ENCODE measurements around the gene ROCK2. TPM values are rescaled to one million over a fixed set of nuclear protein-coding genes. Genes with fewer than 3 reads are reported as not detected.
"Not testable (repeated sequence)": the region's sequence is repeated elsewhere in the genome, so short reads cannot be mapped to it uniquely, and the experiment has no call there.

The ROCK2 gene
- total RNA-seq, 1 donor from 2014 or later: 34.2 TPM

DNA sequence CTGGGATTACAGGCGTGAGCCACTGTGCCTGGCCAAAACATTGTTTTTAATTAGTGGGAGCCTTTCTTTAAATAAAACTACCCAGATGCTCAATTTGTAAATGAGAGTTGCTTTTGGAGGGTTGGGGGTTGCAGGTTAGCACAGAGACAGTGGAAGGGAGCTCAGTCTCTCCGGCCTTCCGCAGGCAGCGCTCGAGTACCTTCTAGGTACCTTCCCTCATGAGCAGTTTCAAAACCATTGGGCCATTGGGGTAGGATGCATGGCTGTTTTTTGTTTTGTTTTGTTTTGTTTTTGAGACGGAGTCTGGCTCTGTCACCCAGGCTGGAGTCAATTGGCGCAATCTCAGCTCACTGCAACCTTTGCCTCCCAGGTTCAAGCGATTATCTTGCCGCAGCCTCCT, 170.2 kb downstream of the ROCK2 start:
- DNase-seq: no peak
- intact Hi-C loops (cut with micrococcal nuclease): no loop called here

GRCh38 chr2:11169333-11169732, 175.1 kb downstream of the ROCK2 start:
- ATAC-seq: no peak
- DNase-seq: no peak
- intact Hi-C loops (cut with micrococcal nuclease): no loop called here

More for the DNA sequence above, 170.2 kb downstream of the ROCK2 start:
- ATAC-seq: no peak

DNA sequence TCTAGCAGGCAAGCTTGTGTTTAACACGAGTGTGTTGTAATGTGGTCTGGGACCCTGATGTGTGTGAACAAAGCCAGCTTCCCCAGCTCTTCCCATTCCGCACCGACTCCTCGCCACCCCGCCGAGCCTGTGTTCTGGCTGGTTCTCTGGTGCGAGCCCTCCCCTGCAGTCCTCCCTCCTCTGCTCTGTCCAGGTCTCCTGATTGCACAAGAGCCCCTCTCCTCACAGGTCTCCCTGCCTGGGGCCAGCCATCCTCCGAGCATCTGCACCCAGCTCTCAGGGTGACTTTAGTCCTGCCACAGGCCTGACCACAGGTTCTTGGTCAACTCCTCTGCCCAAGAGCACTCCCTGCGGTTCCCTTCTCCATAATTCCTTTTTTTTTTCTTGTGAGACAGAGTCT, 175.9 kb downstream of the ROCK2 start:
- intact Hi-C loops (cut with micrococcal nuclease): no loop called here
- ATAC-seq (no peak), DNase-seq (no peak)

GRCh38 chr2:11166476-11166875, 178.0 kb downstream of the ROCK2 start:
- no peak for ATAC-seq
- DNase-seq: no peak
- intact Hi-C loops (cut with micrococcal nuclease): no loop called here

GRCh38 chr2:11165046-11165445, 179.4 kb downstream of the ROCK2 start:
- DNase-seq; ATAC-seq; intact Hi-C loops (cut with micrococcal nuclease): not testable (repeated sequence)

GRCh38 chr2:11163439-11164317, 180.8 kb downstream of the ROCK2 start:
- no peak for ATAC-seq
- no peak for DNase-seq
- intact Hi-C loops (cut with micrococcal nuclease): no loop called here

- DNase-seq (no peak), ATAC-seq (no peak)
- intact Hi-C loops (cut with micrococcal nuclease): no loop called here
Observed at GRCh38 chr2:11161747-11162146, 182.7 kb downstream of the ROCK2 start.

GRCh38 chr2:11160731-11161455, 183.5 kb downstream of the ROCK2 start:
- intact Hi-C loops (cut with micrococcal nuclease): no loop called here
- DNase-seq: no peak
- ATAC-seq: no peak

- intact Hi-C loops (cut with micrococcal nuclease): no loop called here
- ATAC-seq (no peak), DNase-seq (no peak)
Observed at GRCh38 chr2:11160256-11160655, 184.2 kb downstream of the ROCK2 start.

DNA sequence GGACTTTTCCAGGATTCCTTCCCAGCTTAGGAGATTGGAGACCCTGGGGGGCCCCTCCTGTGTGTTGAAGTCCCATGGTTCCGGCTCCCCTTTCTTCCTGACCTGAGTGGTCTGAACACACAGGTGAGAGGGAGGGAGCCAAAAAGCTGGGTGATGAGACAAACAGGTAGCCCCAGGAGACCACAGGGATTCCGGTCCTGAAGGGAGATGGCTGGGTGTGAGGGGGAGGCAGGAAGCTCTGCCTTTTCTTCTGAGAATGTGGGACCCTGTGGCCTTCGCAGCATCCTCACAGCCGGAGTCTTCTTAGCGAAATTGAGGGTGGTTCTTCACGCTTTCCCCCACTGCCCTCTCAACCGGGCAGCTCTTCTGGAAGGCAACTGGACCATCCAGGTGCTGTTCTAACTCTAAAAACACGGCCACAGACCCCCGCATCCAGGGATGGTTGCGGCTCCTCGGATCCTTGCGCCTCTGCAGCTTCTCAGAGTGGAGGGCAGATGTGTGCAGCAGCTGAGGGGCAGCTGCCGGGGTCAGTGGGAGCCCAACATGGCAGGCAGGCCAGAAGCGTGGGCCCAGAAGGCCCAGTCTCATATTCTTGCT, 184.8 kb downstream of the ROCK2 start:
- intact Hi-C loops (cut with micrococcal nuclease): no loop called here
- no peak for DNase-seq
- ATAC-seq: no peak

DNA sequence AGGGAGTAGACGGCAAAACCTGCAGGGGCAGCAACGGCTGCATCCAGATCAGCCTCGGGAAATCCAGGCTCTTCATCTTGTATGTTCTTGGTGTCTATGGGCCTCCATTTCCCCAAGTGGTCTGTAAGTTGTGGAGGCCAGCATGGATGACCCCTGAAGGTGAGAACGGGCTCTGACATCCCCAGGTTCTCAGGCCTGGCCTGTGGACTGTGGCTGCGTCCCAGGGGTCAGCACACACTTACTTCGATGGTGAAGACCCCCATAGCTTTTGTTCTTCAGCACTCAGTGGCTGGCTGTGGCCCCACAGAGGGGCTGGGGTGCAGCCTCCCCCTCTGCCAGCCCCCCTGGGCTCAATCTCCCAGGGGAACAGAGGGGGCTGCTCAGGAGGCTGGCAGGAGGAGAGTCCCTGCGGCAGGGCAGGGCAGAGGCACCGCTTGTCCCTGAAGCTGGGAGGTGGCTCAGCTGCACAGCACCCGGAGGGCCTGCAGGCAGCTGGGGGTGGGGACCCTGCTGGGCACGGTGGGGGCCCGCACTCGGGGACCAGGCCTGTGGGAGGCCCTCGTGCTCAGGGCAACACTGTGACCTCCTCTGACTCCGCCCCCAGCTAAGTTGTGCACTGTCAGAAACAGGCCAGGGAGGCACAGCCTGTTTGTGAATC, 185.4 kb downstream of the ROCK2 start:
- DNase-seq (no peak), ATAC-seq (no peak)
- intact Hi-C loops (cut with micrococcal nuclease): no loop called here

DNA sequence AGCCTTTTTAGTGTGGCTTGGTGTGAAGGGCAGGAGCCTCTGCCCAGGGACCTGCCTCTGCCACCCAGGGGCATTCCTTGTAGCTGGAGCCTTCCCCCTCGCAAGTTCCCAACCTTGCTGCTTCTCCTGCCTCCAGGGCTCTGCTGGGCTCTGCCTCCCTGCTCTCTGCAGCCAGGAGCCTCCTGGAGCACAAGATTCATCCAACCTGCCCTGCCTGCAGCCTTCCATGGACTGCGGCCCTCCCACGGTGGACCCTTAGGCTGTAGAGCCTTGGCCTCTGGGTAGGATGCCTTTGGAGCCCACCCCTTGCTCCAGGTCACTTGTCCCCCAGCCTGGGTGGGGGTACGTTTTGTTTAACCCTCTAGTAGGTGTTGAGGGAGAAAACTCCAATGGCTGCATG, 186.7 kb downstream of the ROCK2 start:
- DNase-seq: no peak
- no peak for ATAC-seq
- intact Hi-C loops (cut with micrococcal nuclease): no loop called here

DNA sequence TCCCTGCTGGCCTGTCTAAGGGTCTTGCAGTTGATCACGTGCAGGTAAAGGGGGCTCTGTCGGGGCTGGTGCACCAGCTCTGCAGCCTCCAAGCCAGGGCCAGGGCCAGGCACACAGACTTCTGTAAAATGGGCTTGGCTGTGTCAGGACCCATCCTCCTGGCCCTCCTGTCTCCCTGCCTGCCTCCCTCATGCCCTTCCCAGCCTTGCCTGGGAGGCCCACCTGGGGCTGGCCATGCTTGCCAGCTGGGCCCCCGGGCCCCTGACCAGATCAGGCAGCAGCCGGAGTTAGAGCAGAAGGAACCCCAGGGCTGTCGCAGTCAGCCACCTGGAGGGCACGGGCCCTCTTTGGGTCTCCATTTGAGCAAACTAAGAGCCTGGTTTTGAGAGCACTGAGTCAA, 187.1 kb downstream of the ROCK2 start:
- DNase-seq (no peak), ATAC-seq (no peak)
- intact Hi-C loops (cut with micrococcal nuclease): no loop called here

- no peak for ATAC-seq
- intact Hi-C loops (cut with micrococcal nuclease): no loop called here
- DNase-seq: no peak
Observed at GRCh38 chr2:11156396-11157075, 187.9 kb downstream of the ROCK2 start.

GRCh38 chr2:11155381-11156035, 188.9 kb downstream of the ROCK2 start, which contains the start of gene SLC66A3:
Gene SLC66A3, plus strand, starts transcription at chr2:11155467. Its CDS starts 80 bp downstream, at chr2:11155547.
- ATAC-seq: peak; percentile 90
- intact Hi-C loops (cut with micrococcal nuclease): no loop called here
- no peak for DNase-seq

- ATAC-seq (peak; percentile 91), DNase-seq (peak; percentile 99)
- intact Hi-C loops (cut with micrococcal nuclease): no loop called here
Observed at GRCh38 chr2:11154923-11155380, 189.5 kb downstream of the ROCK2 start.

DNA sequence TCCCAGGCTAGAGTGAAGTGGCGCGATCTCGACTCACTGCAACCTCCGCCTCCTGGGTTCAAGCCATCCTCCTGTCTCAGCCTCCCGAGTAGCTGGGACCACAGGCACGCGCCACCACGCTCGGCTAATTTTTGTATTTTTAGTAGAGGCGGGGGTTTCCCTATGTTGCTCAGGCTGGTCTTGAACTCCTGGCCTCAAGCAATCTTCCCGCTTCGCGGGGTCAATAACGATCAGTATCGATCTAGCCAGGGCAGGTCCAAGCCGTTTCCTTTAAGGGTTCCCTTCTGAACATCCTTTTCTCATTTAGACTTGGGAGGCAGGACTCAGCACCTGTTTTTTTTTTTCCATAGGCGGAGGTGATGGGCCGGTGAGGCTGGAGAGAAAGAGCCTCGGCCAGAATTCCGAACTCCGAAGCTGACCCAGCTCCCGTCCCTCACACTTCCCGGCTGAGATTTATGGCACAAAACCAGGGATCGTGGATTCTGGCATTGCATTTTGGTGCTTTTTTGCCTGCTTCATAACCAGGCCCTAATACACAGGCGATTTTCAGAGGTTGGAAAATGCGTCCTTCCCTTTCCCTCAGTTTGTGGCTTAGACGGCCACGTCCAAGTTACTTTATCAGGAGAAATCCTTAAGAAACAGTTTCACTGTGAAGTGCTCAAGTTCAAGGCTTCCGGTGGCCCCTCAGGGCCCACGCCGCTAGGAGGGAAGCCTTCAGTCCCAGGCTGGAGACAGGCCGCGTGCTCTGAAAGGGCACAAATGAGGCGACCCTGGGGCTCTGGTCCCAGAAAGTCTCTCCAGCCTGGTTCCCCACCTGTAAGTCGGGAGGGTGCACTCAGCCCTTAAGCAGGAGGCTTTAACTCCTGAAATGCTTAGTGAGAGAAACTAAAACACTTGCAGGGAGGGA, 190.2 kb downstream of the ROCK2 start:
- DNase-seq (no peak), ATAC-seq (peak; percentile 20)
- intact Hi-C loops (cut with micrococcal nuclease): no loop called here

All from left ventricle myocardium superior (tissue), 1 donor.